NCI-H526 (cell line): ENCODE results near the gene SND1.

Experiments used
- DNase-seq, 2 experiments: peaks; one replicate each; lab custom pipeline; 2025; lab: John Stamatoyannopoulos, UW

Gene SND1

DNA sequence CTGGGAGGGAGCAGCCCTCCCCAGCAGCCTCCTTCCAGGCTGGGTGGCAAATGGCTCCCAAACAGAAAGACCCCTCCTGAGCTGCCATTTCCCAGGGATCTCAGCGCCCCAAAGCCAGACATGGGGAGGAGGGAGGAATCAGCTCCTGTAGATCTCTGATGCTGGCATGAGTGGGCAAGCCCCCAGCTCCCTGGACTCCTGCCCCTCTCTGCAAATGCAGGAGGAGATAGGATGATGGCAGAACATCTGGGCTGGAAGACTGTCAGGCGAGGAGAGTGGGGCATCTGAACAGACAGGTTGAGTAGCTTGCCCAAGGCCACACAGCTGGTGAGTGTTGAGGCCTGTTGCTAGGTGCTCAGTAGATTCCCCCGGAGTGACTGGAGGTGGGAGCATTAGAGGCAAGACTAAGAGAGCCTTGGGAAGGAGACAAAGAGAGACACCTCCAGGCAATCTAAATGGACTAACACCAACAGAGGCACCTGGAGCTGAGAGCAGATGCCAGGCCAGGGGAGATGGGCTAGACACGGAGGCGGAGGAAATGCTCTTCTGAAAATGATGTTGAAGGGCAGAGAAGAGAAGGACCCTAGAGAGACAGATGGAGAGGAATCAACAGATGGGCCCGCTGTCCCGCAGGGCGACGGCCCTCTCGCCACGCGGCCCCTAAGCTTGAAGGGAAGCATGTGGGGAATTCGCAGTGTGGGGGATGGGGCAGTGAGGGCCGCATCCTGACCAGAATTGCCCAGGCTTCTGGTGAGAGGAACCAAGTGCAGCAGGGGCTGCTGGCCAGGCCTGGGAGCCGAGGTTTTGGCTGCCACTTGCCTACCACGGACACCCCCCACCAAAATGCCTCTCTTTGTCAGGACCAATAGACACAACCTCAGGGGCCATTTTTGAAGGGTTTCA, 464.1 kb downstream of the SND1 start:
- DNase-seq, result no peak

DNA sequence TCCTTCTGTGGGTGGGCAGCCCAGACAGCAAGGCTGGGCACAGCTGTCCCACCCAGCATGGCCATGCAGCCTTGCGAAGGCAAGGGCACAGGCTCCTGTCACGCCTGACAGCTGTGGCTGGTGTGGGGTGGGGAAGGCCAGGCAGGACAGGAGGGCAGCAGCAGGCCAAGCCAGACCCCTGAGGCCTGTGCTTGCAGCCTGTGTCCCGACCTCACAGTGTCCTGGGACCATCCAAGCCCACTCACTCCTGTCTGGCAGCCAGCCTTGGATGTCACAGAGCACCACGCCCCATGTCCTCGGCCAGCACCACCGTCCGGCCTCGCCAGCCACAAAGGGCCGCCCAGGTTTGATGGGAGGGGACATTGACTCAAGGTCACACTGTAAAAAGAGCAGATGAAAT, 464.7 kb downstream of the SND1 start:
- no peak for DNase-seq

- DNase-seq, result no peak
Measured at GRCh38 chr7:128117691-128118090, 465.7 kb downstream of the SND1 start.

- DNase-seq, result no peak
Measured at GRCh38 chr7:128119036-128119435, 467.0 kb downstream of the SND1 start.

GRCh38 chr7:128120116-128120515, 468.1 kb downstream of the SND1 start:
- DNase-seq, result no peak

GRCh38 chr7:128120976-128121490, 469.0 kb downstream of the SND1 start:
- DNase-seq, result no peak

GRCh38 chr7:128121711-128122530, 469.9 kb downstream of the SND1 start:
- peak in 1 of 2 experiments; percentile 26 for DNase-seq

GRCh38 chr7:128122576-128123290, 470.7 kb downstream of the SND1 start:
- peak in 1 of 2 experiments; percentile 20 for DNase-seq

DNA sequence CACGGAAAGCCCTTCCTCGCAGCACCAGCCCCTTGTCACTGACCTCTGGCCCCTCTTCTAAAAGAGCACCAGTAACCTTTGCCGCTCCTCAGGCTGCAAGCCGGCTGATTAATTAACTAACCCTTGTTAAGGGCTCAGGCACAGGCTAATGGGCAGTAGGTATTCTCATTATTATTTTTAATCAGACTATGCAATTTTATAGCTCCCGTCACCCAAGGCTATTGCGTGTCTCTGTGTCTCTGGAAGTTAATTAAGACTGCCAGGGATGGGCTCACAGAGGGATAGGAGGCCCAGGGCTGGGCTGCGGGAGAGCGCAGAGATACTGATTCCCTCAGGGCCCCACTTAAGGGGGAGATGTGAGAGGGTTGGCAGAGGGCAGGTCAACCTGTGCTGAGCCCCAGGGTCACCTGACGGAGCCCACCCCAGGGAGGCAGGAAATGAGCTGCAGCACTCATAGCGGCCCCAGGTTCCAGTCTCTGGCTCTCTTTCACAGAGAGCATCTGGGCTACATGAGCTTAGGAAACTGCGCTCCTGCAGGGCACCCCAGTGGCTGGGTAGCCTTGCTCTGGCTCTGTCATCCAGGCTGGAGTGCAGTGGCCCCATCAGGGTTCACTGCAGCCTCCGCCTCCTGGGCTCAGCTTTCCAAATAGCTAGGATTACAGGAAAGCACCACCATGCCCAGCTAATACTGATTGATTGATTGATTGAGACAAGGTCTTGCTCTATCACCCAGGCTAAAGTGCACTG, 471.5 kb downstream of the SND1 start:
- DNase-seq, result no peak

DNA sequence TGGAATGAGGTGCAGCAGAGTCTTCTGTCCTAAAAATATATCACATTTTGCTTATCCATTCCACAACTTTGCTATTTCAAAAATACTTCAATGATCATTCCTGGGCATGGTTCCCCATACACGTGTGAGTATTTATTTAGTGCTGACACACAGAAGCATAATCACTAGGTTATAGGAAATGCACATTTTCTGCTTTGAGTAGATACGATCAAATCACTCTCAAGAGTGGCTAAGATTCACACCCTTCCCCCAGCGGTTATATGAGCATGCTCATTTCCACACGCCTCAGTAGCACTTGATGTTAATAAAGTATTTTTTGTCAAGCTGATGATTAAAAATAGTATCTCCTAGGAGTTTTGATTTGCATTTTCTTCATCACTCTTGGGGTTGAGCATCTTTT, 472.8 kb downstream of the SND1 start:
- no peak for DNase-seq

- no peak for DNase-seq
Measured at GRCh38 chr7:128125816-128126215, 473.8 kb downstream of the SND1 start.

- no peak for DNase-seq
Measured at GRCh38 chr7:128128401-128128800, 476.4 kb downstream of the SND1 start.

GRCh38 chr7:128129224-128129864, 477.4 kb downstream of the SND1 start:
- no peak for DNase-seq

GRCh38 chr7:128131115-128131514, 479.1 kb downstream of the SND1 start:
- no peak for DNase-seq

GRCh38 chr7:128131731-128132130, 479.7 kb downstream of the SND1 start:
- no peak for DNase-seq

- no peak for DNase-seq
Measured at GRCh38 chr7:128132426-128133069, 480.6 kb downstream of the SND1 start.

DNA sequence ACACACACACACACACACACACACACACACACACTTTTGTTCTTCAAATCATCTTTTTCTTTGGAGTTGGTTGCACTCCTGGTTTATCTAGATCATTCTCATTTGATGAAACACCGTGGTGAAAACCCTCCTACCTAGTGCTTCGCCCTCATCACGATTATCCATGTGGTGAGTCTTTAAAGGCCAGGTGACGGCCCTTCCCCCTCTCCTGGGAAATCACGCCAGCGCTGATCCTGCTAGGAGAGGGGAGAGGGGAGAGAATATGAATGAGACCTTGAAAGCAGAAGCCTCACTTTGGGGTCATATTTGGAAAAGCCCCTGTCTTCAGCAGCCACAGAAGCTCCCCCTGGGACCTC, 483.1 kb downstream of the SND1 start:
- peak; percentile 21 to 71 for DNase-seq

GRCh38 chr7:128135515-128136214, 483.7 kb downstream of the SND1 start:
- DNase-seq, result peak; percentile 22 to 79

- DNase-seq, result peak in 1 of 2 experiments; percentile 54
Measured at GRCh38 chr7:128136215-128136597, 484.2 kb downstream of the SND1 start.

DNA sequence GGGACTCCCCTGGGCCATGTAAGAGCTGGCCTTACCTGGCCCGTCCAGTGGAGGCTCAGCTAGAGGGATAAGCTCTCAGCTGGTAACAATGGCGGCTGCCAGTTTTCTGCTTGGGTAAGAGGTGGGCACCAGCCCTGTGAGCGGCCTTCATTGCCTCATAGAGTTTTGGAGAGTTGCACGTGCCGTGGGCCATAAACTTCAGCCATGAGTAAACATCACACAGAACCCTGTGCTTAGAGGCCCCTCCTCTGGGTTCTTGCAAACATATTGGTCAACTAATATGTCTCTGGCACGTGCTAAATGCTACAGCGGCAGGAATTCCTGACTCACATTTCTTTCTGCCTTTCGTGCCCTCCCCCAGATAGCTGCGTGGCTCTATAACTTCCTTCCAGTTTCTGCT, 485.2 kb downstream of the SND1 start:
- peak in 1 of 2 experiments; percentile 20 for DNase-seq
